HG03460 (cell line): Measurements from ENCODE around the gene OTOP2.

Source experiments
- ATAC-seq: cut with Tn5 transposase; IDR thresholded peaks from one replicate; pipeline ENCODE4 v1.9.1; 2021; ENCODE audit not compliant: unreplicated experiment

The OTOP2 gene

DNA sequence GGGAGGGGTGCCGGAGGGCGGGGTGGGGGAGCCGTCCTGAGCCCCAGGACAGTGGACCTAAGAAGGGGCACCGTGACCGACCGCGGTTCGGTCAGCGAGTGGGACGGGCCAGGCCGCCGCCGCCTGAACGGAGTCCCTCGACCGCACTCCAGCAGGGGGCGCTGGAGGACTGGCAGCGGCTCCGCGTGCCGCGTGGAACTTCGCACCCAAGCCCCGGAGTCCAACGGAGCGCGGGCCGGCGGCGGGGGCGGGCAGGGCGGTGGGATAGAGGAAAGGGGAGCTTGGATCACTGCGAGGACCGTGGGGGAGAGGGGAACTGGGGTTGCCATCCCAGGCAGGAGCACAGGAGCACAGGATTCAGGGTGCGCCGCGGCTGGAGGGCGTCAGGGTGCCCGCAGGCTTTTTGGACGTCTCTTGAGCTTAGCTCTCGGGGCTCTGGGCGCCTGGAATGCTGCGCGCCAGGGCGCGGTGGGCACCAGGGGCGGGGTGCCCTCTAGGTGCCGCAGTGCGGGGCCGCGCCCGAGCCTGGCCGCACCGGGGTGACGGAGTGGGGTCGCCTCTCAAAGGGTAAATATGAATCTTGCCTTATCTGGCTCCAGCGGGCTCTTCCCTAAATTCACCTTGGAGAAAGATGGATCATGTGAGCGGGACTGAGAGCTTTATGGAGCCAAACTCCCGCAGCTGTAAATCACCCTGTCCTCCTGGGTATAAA is 379 bp upstream of the OTOP2 start:
- no peak for ATAC-seq

DNA sequence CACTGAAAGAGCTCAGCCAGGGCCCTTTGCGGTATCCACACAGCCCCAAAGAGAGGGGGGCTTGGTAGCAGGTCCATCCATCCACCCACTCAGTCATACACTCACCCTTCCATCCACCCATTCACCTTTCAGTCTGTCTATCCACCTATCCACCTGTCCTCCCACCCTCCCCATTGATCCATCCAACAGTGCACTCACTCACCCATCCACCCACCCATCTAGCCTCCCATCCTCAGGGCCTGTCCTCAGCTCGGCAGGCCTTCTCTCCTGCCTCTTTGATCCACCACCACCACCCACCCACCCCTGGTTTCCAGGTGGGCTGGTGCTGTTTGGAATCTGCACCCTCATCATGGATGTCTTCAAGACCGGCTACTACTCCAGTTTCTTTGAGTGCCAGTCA is 1.2 kb downstream of the OTOP2 start:
- ATAC-seq = no peak

DNA sequence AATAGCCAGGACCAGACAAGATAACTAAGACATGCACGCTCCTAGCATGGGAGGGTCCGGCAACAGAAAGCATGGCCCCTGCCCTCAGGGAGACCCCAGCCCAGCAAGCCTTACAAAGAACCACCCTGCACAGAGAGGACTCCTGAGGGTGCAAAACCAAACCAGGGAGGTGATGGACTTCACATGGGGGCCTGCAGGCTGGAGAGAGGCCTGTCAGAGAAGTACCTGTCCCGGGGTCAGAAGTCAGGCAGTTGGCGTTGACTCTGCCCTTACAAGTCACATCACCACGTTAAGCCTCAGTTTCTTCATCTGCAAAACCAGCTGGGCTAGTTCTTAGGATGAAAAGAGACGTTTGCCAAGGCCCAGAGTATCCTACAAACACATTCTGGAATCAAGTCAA is 4.7 kb downstream of the OTOP2 start:
- ATAC-seq = no peak

DNA sequence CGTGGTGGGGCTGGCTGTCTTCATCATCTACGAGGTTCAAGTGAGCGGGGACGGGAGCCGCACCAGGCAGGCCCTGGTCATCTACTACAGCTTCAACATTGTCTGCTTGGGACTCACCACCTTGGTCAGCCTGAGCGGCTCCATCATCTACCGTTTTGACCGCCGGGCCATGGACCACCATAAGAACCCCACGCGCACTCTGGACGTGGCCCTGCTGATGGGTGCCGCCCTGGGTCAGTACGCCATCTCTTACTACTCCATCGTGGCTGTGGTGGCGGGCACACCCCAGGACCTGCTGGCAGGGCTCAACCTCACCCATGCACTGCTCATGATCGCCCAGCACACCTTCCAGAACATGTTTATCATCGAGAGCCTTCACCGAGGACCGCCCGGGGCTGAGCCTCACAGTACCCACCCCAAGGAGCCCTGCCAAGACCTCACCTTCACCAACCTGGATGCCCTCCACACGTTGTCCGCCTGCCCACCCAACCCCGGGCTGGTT is 6.5 kb downstream of the OTOP2 start:
- ATAC-seq = no peak

DNA sequence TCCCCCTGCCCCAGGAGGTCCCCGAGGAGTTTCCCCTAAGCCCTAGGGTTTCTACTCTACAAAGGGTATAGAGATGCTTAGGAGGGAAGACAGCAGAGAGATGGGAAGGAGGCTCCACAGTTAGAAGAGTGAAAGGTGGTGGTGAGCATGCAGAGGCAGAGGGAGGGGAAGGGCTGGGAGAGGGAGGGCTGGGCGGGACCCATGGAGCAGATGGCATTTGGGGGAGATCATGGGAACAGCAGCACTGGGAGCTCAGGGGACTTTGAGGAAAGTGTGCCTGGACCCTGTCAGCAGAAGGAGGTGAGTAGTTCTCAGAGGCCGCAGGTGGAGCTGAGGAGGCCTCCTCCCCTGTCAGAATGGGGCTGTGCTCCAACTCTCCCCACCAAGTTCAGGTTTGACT is 11.0 kb downstream of the OTOP2 start:
- no peak for ATAC-seq

DNA sequence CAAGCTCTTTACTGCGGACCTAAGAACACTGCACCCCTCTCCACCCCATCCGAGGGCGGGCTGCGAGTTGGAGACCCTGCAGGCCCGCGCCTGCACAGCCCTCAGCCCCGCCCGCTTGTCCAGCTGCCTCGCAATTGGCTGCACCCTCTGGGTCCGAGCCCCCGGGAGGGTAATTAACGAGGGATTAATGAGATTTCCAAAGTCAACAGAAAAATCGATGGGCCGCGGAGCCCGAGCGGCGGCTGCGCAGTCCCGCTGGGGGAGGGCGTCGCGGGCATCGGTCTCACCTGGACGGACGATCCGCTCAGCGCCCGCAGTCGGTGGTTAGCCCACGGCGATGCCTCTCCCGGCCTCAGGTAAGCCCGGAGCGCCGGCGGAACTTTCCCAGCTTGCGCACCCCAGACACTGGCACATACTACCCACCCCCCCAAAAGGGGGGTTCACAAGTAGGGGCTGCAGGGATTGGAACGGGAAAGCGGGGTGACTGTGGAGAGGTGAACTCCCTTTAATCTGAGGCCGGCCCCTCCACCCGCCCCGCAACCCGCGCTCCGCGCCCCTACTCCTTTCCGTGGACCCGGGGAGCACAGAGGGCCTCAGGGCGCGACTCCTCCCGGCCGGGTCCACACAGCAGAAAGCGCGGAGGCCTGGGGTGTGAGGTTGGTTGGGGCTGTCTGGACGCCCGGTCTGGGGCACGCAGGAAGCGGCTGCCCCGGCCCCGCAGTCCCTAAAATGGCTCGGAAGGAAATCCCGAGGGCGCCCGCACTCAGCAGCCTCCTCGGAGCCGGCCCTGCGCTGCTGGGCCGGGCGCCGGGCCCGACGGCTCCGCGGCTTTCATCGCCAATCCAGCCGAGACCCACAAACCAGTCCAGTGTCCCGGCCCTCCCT is 11.8 kb downstream of the OTOP2 start, which contains the start of gene OTOP3:
OTOP3 (plus strand) TSS at position 314 of the 885 bp plus-strand sequence; CDS start at position 338, 24 bp downstream.
- no peak for ATAC-seq

DNA sequence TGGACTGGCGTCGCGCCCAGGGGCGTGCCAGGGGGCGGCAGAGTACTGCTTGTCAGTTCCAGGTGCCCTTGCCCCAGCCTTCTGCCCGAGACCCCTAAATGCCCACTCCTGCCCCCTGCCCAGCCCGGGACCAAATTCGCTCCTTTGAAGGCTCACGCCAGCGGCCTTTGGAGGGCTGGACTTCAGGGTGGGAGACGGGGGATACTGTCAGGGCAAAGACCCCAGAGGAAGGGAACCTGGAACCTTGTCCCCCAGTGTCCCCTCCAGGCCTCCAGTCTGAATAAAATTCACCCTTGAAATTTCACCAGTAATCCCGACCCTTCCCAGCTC is 12.4 kb downstream of the OTOP2 start:
- no peak for ATAC-seq

DNA sequence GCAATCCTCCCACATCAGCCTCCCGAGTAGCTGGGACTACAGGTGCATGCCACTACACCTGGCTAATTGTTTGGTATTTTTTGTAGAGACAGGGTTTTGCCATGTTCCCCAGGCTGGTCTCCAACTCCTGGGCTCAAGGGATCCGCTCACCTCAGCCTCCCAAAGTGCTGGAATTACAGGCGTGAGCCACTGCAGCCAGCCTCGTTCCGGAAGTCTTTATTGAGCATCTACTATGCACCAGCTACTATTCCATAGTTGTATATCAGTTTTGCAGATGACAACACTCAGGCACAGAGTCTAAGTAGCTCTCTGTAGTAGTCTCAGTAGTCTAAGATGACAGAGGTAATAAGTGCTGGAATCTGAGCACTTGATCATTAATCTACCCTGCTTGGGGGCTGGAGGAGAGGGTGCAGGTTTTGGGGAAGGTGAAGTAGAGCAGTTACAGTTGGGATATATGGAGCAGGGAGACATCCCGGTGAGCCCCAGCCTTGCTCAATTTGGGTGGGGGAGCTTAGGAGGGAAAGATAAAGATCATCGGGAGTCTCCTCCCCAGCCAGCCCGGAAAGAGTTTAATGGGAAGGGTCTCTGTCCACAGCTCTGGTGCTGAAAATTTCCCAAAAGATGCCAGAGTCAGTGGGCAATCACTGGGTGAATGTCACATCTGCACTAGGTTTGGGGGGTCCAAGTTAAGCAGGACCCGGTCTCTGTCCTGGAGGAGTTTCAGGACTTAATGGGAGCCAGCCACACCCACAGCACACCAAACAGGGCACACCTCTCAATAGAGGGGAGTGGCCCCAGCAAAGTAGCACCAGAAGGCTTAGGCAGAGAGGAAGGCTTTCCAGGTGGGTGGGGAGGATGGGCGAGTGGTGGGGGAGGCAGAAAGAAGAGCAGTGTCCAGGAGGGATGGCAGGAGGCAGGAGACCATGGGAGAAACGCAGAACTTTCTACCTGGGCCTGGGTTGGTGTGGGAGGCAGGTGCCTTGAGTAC is 13.3 kb downstream of the OTOP2 start:
- no peak for ATAC-seq

DNA sequence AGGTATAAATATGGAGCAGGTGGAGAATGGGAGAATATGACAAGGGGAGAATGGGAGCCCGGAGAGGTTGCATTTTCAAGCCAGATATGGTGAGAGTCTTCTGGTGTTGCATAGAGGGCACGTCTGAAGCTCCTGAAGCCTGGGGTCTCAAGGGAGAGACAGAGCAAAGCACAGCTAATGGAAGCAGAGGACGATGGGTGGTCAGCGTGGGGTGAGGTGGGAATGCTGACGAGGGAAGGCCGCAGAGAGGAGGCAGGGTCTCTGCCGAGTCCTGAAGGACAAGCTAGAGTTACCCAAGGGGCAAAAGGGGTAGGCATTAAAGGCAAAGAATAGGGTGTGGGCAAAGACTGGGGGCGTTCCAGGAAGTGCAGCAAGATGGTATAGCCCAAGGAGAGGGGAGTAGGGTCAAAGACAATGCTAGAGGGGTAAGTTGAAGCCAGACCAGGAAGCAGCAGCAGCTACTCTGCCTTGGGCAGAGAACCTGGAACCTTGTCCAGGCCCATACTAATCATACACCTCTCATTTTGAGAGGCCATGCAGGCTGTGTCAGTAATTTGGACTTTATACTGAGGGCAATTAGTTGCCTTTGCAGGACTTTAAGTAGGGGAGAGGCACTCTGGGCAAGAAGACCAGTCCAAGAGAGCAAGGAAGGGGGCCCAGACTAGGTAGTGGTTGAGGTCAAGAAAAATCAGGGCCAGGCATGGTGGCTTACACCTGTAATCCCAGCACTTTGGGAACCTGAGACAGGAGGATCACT is 14.3 kb downstream of the OTOP2 start:
- no peak for ATAC-seq

DNA sequence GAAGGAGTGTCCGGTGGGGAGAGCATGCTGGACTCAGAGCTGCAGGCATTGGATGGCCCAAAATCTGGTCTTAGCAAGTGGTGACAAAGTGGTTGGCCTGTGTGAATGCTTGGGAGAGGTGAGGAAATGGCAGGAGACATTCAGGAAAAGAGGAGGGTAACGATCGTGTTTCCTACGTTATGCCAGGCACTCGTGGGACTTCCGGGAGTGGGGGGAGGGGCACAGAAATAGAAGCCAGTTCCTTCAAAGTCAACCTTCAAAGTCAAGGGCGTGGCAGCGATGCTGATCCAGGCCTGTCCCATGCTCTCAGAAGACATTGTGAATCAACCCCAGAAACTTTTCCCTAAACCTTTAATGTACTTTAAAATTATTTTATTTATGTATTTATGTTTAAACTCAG is 15.5 kb downstream of the OTOP2 start:
- no peak for ATAC-seq

DNA sequence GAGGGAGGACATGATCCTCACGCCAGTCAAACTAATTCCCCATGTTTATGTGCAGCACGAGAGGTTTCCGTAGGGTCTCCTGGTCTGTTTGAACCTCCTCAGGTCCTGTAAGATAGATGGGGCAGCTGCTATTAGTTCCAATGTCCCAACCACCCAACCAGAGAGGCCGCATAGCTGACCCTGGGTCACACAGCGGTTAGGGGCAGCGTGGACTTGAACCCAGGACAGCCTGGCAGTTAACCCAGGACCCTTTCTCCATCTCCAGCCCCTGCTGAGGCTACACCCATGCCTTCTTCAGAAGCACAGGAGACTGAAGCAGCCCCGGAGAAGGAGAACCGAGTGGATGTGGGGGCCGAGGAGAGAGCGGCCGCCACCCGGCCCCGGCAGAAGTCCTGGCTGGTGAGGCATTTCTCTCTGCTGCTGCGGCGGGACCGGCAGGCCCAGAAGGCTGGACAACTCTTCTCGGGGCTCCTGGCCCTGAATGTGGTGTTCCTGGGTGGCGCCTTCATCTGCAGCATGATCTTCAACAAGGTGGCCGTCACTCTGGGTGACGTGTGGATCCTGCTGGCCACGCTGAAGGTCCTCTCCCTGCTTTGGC is 17.2 kb downstream of the OTOP2 start:
- no peak for ATAC-seq

DNA sequence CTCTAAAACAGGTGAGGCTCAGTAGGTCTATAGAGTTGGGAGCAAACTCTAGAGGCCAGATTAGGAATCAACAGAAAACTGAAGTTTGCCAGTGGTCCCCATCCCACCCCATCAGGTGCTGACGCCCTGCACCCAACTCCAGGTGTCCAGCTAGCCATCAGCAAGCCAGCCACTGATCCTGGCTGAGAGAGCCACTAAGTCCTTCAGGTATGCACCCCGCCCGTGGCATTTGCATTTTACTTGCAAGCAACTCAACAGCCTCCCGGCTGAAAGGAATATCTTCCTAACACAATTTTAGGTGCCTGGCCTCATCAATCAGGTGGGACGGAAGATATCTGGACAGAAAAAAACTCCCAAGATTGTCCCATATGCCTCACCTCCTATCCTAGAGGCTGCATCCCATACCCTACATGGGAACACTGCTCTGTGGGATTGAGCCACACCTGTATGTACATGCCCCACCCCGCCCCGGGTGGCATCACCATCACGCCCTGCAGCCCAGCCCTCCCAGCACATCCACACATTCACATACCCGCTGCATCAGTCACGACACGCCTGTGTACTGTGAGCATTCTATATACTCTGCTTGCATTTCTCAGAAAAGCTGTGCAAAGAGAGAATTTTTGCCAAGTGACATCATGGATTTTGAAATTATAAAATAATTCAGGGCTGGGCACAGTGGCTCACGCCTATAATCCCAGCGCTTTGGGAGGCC is 19.9 kb downstream of the OTOP2 start:
- ATAC-seq = no peak

DNA sequence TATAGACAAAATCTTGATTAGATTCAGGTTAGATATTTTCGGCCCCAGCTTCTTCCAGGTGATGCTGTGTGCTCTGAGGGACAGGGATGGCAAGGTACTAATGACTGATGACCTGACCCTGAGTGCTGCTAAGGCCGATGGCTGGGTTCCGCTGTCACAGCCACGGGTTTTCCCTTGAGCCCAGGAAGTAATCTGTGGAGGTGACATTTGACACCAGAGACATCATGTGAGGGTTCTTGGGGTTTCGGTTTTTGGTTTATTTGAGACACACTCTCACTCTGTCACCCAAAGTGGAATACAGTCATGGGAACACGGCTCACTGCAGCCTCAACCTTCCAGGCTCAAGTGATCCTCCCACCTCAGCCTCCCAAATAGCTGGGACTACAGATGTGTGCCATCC is 21.5 kb downstream of the OTOP2 start:
- no peak for ATAC-seq

DNA sequence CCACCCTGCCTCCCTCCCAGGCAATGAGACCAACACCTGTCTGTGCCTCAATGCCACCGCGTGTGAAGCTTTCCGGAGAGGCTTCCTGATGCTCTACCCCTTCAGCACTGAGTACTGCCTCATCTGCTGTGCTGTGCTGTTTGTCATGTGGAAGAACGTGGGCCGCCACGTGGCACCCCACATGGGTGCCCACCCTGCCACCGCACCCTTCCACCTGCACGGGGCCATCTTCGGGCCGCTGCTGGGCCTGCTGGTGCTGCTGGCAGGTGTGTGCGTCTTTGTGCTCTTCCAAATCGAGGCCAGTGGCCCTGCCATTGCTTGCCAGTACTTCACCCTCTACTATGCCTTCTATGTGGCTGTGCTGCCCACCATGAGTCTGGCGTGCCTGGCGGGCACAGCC is 22.6 kb downstream of the OTOP2 start:
- ATAC-seq = no peak

DNA sequence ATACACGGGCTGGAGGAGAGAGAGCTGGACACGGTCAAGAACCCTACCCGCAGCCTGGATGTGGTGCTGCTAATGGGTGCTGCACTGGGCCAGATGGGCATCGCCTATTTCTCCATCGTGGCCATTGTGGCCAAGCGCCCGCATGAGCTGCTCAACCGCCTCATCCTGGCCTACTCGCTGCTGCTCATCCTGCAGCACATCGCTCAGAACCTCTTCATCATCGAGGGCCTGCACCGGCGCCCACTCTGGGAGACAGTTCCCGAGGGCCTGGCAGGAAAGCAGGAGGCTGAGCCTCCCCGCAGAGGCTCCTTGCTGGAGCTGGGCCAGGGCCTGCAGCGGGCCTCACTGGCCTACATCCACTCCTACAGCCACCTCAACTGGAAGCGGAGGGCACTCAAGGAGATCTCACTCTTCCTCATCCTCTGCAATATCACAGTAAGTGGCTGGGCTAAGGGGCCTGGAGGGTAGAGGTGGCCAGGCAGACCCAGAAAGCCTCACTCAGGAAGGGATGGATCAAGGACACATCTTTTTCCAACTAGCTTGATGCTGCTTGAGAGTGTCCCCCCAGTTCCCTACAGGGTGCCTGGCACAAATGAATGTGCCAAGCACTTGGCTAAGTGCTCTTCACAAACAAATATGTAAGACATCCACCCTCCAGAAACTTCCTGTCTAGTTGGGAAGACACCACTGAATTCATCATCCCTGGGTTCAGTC is 23.1 kb downstream of the OTOP2 start:
- no peak for ATAC-seq

DNA sequence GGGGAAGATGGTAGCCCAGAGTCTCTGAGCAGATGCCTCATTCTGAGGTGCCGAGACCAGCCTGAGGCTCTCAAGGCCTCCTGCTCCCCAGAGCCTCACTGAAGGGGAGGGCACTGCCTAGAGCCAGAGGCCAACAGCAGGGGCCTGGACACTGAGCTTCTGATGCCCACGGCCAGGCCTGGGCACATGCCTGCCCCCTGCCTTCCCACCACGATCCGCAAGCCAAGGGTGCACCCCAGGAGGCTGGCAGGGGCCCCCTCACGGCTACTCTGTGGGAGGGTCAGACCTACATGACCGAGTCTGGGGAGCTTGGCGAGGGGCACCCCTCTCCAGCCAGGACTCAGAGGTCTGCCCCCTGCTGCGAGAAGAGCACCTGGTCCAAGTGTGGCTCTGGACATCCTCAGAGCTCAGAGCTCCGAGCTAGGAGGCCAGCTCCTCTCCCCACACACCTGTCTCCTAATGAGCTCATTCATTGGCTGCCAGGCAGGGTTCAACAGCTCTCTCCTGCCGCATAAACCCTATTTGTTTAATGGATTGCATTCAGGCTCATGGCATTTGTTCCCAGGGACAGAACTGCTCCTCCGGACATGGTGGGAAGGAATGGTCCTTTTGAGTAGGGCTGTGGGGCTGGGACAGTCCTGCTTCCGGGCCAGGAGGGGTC is 25.5 kb downstream of the OTOP2 start:
- ATAC-seq = no peak

DNA sequence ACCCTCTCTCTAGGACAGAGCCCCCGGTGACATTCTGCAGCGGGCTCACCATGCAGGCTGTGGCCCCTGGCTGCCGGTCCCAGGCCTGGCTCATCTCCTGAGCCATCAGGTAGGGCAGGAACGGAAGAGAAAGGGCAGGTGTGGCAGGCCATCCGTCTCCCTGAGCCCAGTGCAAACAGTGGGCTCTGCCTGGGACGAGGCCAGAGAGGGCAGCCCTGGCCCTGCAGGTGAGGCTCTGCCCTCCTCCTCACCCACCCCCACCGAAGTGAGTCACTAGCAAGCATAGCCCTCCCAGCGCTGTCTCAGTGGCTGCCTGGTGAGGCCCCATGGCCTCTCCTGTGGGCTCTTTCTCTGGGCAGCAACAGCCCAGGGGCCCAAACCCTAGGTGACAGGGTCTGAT is 26.1 kb downstream of the OTOP2 start:
- no peak for ATAC-seq

DNA sequence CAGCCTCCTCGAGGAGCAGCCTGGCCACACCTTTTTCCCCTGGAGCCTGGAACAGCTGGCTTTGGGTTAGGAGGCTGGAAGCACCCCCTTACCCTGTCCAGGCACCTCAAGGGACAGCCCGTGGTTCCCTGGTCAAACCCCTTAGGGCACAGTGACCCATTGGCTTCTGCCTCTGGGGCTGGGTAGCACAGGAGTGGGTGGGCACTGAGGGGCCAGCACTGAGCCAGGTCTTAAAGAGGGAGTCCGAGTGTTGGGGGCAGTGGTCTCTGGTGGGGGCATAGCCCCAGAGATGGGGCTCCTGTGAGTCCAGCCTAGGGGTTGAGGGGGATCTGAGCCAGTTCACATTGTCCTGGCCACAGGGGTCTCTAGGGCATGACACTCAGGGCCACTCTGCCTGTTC is 27.0 kb downstream of the OTOP2 start:
- no peak for ATAC-seq
